Activated CD4-positive, alpha-beta T cell treated with anti-CD3 and anti-CD28 coated beads, Interleukin-2, amount 10 ng/mL, durations not matched to agents 24 days and 14 days (primary cell): ENCODE results near the gene CASTOR1. TPM values are rescaled to one million over a fixed set of nuclear protein-coding genes. Genes with fewer than 3 reads are reported as not detected.

Experiments
- DNase-seq: peaks from one replicate; pipeline ENCODE4 v3.0.0; 2022
- H3K27ac Mint-ChIP-seq: one replicate; pipeline ENCODE4 v1.8.0; 2022; ENCODE audit warnings: mild to moderate bottlenecking, mixed read lengths
- H3K27me3 Mint-ChIP-seq: one replicate; pipeline ENCODE4 v1.8.0; 2022; ENCODE audit warnings: mixed read lengths
- H3K36me3 Mint-ChIP-seq: one replicate; pipeline ENCODE4 v1.8.0; 2022; ENCODE audit warnings: low read depth, mild to moderate bottlenecking, mixed read lengths
- H3K4me1 Mint-ChIP-seq: one replicate; pipeline ENCODE4 v1.8.0; 2021; ENCODE audit warnings: mixed read lengths
- H3K4me3 Mint-ChIP-seq: one replicate; pipeline ENCODE4 v1.8.0; 2022; ENCODE audit warnings: mild to moderate bottlenecking, moderate library complexity, mixed read lengths
- H3K9me3 Mint-ChIP-seq: one replicate; pipeline ENCODE4 v1.8.0; 2021; ENCODE audit warnings: mixed read lengths
- intact Hi-C: fragments of 100-400 bp; cut with micrococcal nuclease; formaldehyde crosslinking; loops from one replicate; pipeline ENCODE4 v1.15.1; 2023
- total RNA-seq: library from RNA; stranded (reverse); gene quantifications from 2 replicates; pipeline ENCODE4 v1.2.3, GENCODE V29; 2022

Gene CASTOR1
- total RNA-seq, 1 donor from 2014 or later, result 7.3 TPM

DNA sequence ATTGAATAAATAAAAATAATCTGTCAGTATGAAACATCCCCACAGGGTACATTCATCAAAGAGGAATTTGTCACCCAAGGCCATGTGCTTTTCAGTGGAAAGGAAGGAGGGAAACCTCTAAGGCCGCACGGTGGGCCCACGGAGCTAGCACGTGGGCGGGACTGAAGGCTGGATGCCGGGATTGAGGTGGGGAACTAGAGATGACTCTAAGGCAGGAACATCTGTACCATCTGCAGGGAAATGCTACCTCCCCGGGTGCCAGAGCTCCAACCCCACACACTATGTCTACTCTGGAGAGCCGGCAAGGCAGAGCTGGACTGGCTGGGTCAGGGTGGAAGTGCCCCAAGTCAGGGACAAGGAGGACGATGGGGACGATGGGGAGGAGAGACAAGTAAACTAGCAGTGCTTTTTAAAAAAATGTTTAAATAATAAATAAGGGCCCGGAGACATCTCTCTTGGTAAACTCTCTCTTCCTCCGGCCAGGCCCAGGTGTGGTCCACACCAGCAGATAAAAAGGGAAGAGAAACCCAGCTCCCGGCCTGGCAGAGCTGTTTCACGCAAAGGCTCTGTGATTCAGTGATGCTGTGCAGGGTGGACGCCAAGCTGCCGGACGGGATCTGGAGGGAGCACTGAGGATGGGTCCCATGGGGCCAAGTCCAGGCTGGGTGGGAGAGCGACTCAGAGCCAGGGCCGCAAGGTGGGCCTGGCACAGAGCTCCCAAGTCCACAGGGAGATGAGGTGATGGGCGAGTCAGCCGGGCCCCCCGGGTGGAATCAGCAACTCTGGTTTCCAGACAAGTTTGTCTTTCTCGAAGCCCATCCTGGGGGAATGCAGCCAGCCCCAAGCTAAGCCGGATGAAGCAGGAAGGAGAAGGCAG is 48.5 kb downstream of the CASTOR1 start:
- no peaks in the 10 kb centered on the region for H3K27me3 Mint-ChIP-seq
- peaks cover 60% of the 10 kb centered on the region for H3K4me1 Mint-ChIP-seq
- peak overlapping the region; percentile 73 for H3K27ac Mint-ChIP-seq
- intact Hi-C loops, result no loop called here
- peaks cover 55% of the 10 kb centered on the region for H3K36me3 Mint-ChIP-seq
- peak overlapping the region; percentile 63 for H3K4me3 Mint-ChIP-seq
- H3K9me3 Mint-ChIP-seq, result no peaks in the 10 kb centered on the region
- no peak for DNase-seq

DNA sequence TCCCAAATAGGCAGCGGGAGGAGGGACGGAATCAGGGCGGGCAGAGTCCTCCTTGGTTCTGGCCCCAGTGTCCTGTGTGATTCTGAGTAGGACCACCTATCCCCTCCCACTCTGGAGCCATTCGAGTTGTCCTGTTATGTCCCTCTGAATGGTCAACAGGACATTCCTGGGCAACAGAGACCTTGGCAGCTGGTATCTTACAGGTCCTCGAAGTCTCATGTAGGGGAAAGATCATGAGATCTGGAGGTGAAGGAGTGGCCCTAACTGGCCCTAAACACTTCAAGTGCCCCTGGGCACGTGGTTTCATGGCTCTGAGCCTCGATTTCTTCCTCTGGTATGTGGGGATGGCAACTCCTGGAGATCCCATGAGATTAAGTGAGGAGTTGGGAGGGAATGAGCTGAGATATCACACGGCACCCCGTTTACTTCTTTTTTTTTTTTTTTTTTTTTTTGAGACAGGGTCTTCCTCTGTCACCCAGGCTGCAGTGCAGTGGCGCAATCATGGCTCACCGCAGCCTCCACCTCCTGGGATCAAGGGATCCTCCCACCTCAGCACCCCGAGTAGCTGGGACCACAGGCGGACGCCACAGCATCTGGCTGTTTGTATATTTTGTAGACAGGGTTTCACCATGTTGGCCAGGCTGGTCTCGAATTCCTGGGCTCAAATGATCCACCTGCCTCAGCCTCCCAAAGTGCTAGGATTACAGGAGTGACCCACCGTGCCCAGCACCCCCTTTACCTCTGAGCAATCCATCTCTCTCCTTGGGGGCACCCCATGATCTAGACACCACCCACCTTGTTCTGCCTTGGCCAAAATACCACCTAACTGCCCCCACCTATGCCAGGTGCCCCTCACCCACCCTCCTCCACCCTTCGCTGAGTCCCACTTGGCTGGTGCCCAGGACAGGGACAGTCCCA is 49.6 kb downstream of the CASTOR1 start:
- Mint-ChIP-seq H3K4me3 (no peak overlapping the region), H3K4me1 (peaks cover 59% of the 10 kb centered on the region), H3K27ac (peak overlapping the region; percentile 74), H3K36me3 (peaks cover 44% of the 10 kb centered on the region), H3K27me3 (no peaks in the 10 kb centered on the region), H3K9me3 (no peaks in the 10 kb centered on the region)
- intact Hi-C loops, result no loop called here
- no peak for DNase-seq

DNA sequence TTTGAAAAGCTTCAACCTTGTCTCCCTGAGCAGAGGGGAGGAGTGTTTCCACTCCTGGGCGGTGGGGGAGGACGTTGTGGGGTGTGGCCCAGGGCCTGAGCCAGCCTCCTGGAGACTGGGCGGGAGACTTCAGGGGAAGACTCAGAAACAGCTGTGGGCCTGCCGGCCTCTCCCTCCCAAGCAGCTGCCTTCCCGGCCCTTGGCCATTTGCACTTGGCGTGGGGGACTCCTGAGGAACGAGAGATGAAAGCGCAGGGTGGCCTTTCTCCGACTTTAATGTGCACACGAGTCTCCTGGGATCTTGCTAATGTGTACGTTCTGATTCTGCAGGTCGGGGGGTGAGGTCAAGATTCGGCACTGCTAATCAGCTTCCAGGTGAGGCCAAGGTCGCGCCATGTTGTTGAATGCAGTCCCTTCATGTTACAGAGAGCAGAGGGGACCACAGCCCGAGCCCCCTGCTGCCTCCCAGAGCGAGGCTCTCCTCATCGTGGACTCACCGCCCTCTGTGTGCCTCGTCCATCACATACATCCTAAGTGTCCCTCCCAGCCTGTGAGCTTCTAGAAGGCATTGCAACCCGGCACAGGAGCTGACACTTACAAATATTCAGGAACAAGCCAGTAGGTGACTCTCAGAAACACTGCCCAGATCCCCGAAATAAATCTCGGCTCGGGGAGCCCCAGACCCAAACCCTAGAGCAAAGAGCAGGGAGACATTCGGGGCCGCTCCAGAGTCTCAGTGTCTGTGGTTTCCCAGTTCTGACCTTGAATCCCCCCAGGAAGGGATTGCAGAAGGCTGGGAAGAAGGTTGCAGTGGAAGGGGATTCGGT is 50.4 kb downstream of the CASTOR1 start:
- Mint-ChIP-seq H3K27ac (peak overlapping the region; percentile 61), H3K27me3 (no peaks in the 10 kb centered on the region), H3K4me3 (no peak overlapping the region), H3K36me3 (peaks cover 36% of the 10 kb centered on the region), H3K9me3 (no peaks in the 10 kb centered on the region), H3K4me1 (peaks cover 52% of the 10 kb centered on the region)
- intact Hi-C loops, result no loop called here
- DNase-seq, result no peak

DNA sequence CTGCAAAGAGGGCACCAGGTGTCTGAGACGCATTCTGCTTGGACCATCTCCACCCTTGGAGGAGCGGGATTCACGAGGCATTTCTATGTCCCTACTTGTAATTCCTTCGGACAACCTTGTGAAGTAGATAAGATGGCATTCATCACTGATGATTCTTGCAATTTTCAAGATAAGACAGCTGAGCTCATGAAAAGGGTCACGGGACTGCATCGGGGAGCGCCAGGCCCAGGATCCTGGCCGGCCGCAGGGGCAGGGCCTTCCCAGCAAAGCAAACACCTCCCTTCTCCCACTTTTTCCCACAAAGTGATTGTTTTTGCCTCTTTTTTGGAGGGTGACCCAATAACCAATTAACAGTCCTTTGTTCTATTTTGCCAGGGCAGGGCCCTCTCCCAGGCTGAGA is 51.2 kb downstream of the CASTOR1 start:
- H3K36me3 Mint-ChIP-seq, result peaks cover 28% of the 10 kb centered on the region
- H3K9me3 Mint-ChIP-seq, result no peaks in the 10 kb centered on the region
- DNase-seq, result no peak
- H3K27me3 Mint-ChIP-seq, result no peaks in the 10 kb centered on the region
- H3K4me1 Mint-ChIP-seq, result peaks cover 47% of the 10 kb centered on the region
- intact Hi-C loops, result no loop called here
- peak overlapping the region; percentile 61 for H3K27ac Mint-ChIP-seq
- H3K4me3 Mint-ChIP-seq, result no peak overlapping the region

- Mint-ChIP-seq H3K27ac (peak overlapping the region; percentile 0), H3K9me3 (no peaks in the 10 kb centered on the region), H3K27me3 (no peaks in the 10 kb centered on the region), H3K4me1 (peaks cover 36% of the 10 kb centered on the region), H3K4me3 (no peak overlapping the region), H3K36me3 (peaks cover 17% of the 10 kb centered on the region)
- no peak for DNase-seq
- intact Hi-C loops, result no loop called here
These were observed 52.4 kb downstream of the CASTOR1 start for GRCh38 chr22:30236875-30237274.

GRCh38 chr22:30235687-30236170 is 53.6 kb downstream of the CASTOR1 start:
- Mint-ChIP-seq H3K4me1 (peaks cover 31% of the 10 kb centered on the region), H3K27me3 (no peaks in the 10 kb centered on the region), H3K9me3 (no peaks in the 10 kb centered on the region), H3K36me3 (peaks cover 8% of the 10 kb centered on the region), H3K27ac (no peak overlapping the region), H3K4me3 (no peak overlapping the region)
- intact Hi-C loops, result no loop called here
- DNase-seq, result no peak

Other genes with a start within 250 kb of the CASTOR1 start
- gene HORMAD2, start 209.0 kb downstream of the CASTOR1 start, total RNA-seq, result not detected in 2 replicates
- gene LIF, start 42.7 kb downstream of the CASTOR1 start, total RNA-seq, result 509 and 511 TPM in 2 replicates
- 61.0 and 62.8 TPM in 2 replicates for gene OSM, start 22.7 kb downstream of the CASTOR1 start, total RNA-seq
- gene TBC1D10A, start 37.4 kb upstream of the CASTOR1 start, total RNA-seq, result 18.9 and 19.3 TPM in 2 replicates
- gene SF3A1, start 67.4 kb upstream of the CASTOR1 start, total RNA-seq, result 314 and 319 TPM in 2 replicates
- 2.9 and 3.2 TPM in 2 replicates for gene CCDC157, start 67.5 kb upstream of the CASTOR1 start, total RNA-seq
- 10.4 and 15.2 TPM in 2 replicates for gene RNF215, start 97.9 kb upstream of the CASTOR1 start, total RNA-seq
- gene SEC14L2, start 107.5 kb upstream of the CASTOR1 start, total RNA-seq, result 25.1 and 26.7 TPM in 2 replicates
- gene MTFP1, start 136.3 kb upstream of the CASTOR1 start, total RNA-seq, result 79.3 and 80.5 TPM in 2 replicates
- not detected in 2 replicates for gene SEC14L3, start 182.5 kb upstream of the CASTOR1 start, total RNA-seq
- gene SEC14L4, start 216.2 kb upstream of the CASTOR1 start, total RNA-seq, result not detected in 2 replicates